Mononuclear cell (primary cell): ENCODE results near the gene IL11RA. TPM values are rescaled to one million over a fixed set of nuclear protein-coding genes. Genes with fewer than 3 reads are reported as not detected.

ENCODE experiments used
- H3K27me3 ChIP-seq: 2 replicates; pipeline ENCODE4 v1.6.0; 2011; ENCODE audit warnings: low read length, control low read depth; ENCODE audit not compliant: insufficient read depth
- H3K4me1 ChIP-seq: 2 replicates; pipeline ENCODE4 v1.5.1; 2011; ENCODE audit warnings: mild to moderate bottlenecking, low read length, control low read depth; ENCODE audit not compliant: insufficient read depth
- H3K4me3 ChIP-seq: 2 replicates; pipeline ENCODE4 v1.5.1; 2011; ENCODE audit warnings: mild to moderate bottlenecking, low read length, moderate library complexity
- H3K9me3 ChIP-seq: 2 replicates; pipeline ENCODE4 v1.5.1; 2011; ENCODE audit warnings: low read depth, mild to moderate bottlenecking, control low read depth, low read length
- total RNA-seq: library from RNA; depleted of rRNA; stranded (reverse); fragments of >200 nt; gene quantifications from one replicate; pipeline ENCODE4 v1.2.3, GENCODE V29; 2012

The IL11RA gene
- total RNA-seq, 1 donor = 17.8 TPM

GRCh38 chr9:34658461-34658860 lies 6.5 kb downstream of the IL11RA start:
- Histone ChIP-seq H3K9me3 (no peaks in the 10 kb centered on the region), H3K4me1 (peaks cover 17% of the 10 kb centered on the region), H3K4me3 (no peak overlapping the region), H3K27me3 (no peaks in the 10 kb centered on the region)

- H3K4me3 ChIP-seq = no peak overlapping the region
- H3K4me1 ChIP-seq = peaks cover 30% of the 10 kb centered on the region
- H3K9me3 ChIP-seq = no peaks in the 10 kb centered on the region
- H3K27me3 ChIP-seq = no peaks in the 10 kb centered on the region
Observed at GRCh38 chr9:34659592-34660253, 7.7 kb downstream of the IL11RA start.

GRCh38 chr9:34662526-34663302 lies 10.7 kb downstream of the IL11RA start, which contains the start of gene CCL27:
Gene CCL27, minus strand, starts transcription at chr9:34662657. Its CDS starts 24 bp downstream, at chr9:34662633.
- H3K9me3 ChIP-seq = no peaks in the 10 kb centered on the region

GRCh38 chr9:34663303-34663605 lies 11.3 kb downstream of the IL11RA start:
- Histone ChIP-seq H3K4me3 (no peak overlapping the region), H3K9me3 (no peaks in the 10 kb centered on the region), H3K27me3 (no peaks in the 10 kb centered on the region), H3K4me1 (peaks cover 39% of the 10 kb centered on the region)

More at GRCh38 chr9:34662526-34663302, 10.7 kb downstream of the IL11RA start, which contains the start of gene CCL27:
- no peaks in the 10 kb centered on the region for H3K27me3 ChIP-seq
- H3K4me3 ChIP-seq = no peak within 1 kb of the TSS
- peaks cover 39% of the 10 kb centered on the region for H3K4me1 ChIP-seq

GRCh38 chr9:34664281-34665066 lies 12.5 kb downstream of the IL11RA start:
- Histone ChIP-seq H3K4me3 (peak overlapping the region; percentile 43), H3K4me1 (peaks cover 39% of the 10 kb centered on the region), H3K9me3 (no peaks in the 10 kb centered on the region), H3K27me3 (no peaks in the 10 kb centered on the region)

- H3K4me3 ChIP-seq = peak overlapping the region; percentile 43
Observed at GRCh38 chr9:34665067-34665380, 13.0 kb downstream of the IL11RA start.

GRCh38 chr9:34665381-34666250 lies 13.6 kb downstream of the IL11RA start:
- no peaks in the 10 kb centered on the region for H3K27me3 ChIP-seq
- no peaks in the 10 kb centered on the region for H3K9me3 ChIP-seq
- H3K4me1 ChIP-seq = peaks cover 39% of the 10 kb centered on the region
- peak overlapping the region; percentile 76 for H3K4me3 ChIP-seq

More at GRCh38 chr9:34665067-34665380, 13.0 kb downstream of the IL11RA start:
- Histone ChIP-seq H3K4me1 (peaks cover 39% of the 10 kb centered on the region), H3K27me3 (no peaks in the 10 kb centered on the region), H3K9me3 (no peaks in the 10 kb centered on the region)

GRCh38 chr9:34669809-34670562 lies 18.0 kb downstream of the IL11RA start:
- H3K4me1 ChIP-seq = peaks cover 7% of the 10 kb centered on the region
- H3K27me3 ChIP-seq = no peaks in the 10 kb centered on the region
- no peaks in the 10 kb centered on the region for H3K9me3 ChIP-seq
- H3K4me3 ChIP-seq = no peak overlapping the region

- H3K27me3 ChIP-seq = no peaks in the 10 kb centered on the region
- H3K4me3 ChIP-seq = no peak overlapping the region
- H3K9me3 ChIP-seq = no peaks in the 10 kb centered on the region
- H3K4me1 ChIP-seq = peaks cover 1% of the 10 kb centered on the region
Observed at GRCh38 chr9:34671307-34671706, 19.3 kb downstream of the IL11RA start.

- Histone ChIP-seq H3K27me3 (no peaks in the 10 kb centered on the region), H3K4me3 (no peak overlapping the region), H3K9me3 (no peaks in the 10 kb centered on the region), H3K4me1 (no peaks in the 10 kb centered on the region)
Observed at GRCh38 chr9:34674440-34674839, 22.5 kb downstream of the IL11RA start.

GRCh38 chr9:34675048-34675714 lies 23.2 kb downstream of the IL11RA start:
- Histone ChIP-seq H3K27me3 (no peaks in the 10 kb centered on the region), H3K9me3 (no peaks in the 10 kb centered on the region), H3K4me3 (no peak overlapping the region), H3K4me1 (no peaks in the 10 kb centered on the region)

GRCh38 chr9:34675869-34676268 lies 23.9 kb downstream of the IL11RA start:
- Histone ChIP-seq H3K9me3 (no peaks in the 10 kb centered on the region), H3K27me3 (no peaks in the 10 kb centered on the region), H3K4me3 (no peak overlapping the region), H3K4me1 (no peaks in the 10 kb centered on the region)

GRCh38 chr9:34684145-34684544 lies 32.2 kb downstream of the IL11RA start:
- no peak overlapping the region for H3K4me3 ChIP-seq
- H3K27me3 ChIP-seq = no peaks in the 10 kb centered on the region
- peaks cover 4% of the 10 kb centered on the region for H3K4me1 ChIP-seq
- no peaks in the 10 kb centered on the region for H3K9me3 ChIP-seq
